NOMO-1 treated with dmso at 0.1 percent for 144 hours (cell line): ENCODE data around the gene FAM167B.
"Not testable (repeated sequence)": the region's sequence is repeated elsewhere in the genome, so short reads cannot be mapped to it uniquely, and the experiment has no call there.

ENCODE experiments used
- DNase-seq: peaks from one replicate; lab custom pipeline; 2025; ENCODE audit not compliant: unreplicated experiment; lab: John Stamatoyannopoulos, UW

Gene FAM167B

GRCh38 chr1:32256473-32257226 is 9.6 kb downstream of the FAM167B start:
- DNase-seq = no peak

- DNase-seq = no peak
Measured at GRCh38 chr1:32257227-32257508, 10.1 kb downstream of the FAM167B start.

- not testable (repeated sequence) for DNase-seq
Measured at GRCh38 chr1:32263236-32263593, 16.2 kb downstream of the FAM167B start.

GRCh38 chr1:32263744-32264143 is 16.7 kb downstream of the FAM167B start:
- no peak for DNase-seq

- no peak for DNase-seq
Measured at GRCh38 chr1:32265846-32266245, 18.8 kb downstream of the FAM167B start.

GRCh38 chr1:32266921-32267591 is 20.0 kb downstream of the FAM167B start:
- DNase-seq = no peak

- DNase-seq = no peak
Measured at GRCh38 chr1:32269744-32270143, 22.7 kb downstream of the FAM167B start.

GRCh38 chr1:32272557-32273390 is 25.8 kb downstream of the FAM167B start:
- no peak for DNase-seq

GRCh38 chr1:32273391-32274208 is 26.6 kb downstream of the FAM167B start:
- no peak for DNase-seq

- no peak for DNase-seq
Measured at GRCh38 chr1:32274646-32275340, 27.8 kb downstream of the FAM167B start.

GRCh38 chr1:32275424-32275823 is 28.4 kb downstream of the FAM167B start:
- no peak for DNase-seq

GRCh38 chr1:32276032-32276782 is 29.2 kb downstream of the FAM167B start:
- no peak for DNase-seq

- not testable (repeated sequence) for DNase-seq
Measured at GRCh38 chr1:32284777-32285176, 37.8 kb downstream of the FAM167B start.

GRCh38 chr1:32285658-32286057 is 38.6 kb downstream of the FAM167B start:
- DNase-seq = no peak

GRCh38 chr1:32286763-32287162 is 39.7 kb downstream of the FAM167B start:
- DNase-seq = no peak

GRCh38 chr1:32289256-32289655 is 42.2 kb downstream of the FAM167B start:
- no peak for DNase-seq

GRCh38 chr1:32291145-32291707 is 44.2 kb downstream of the FAM167B start:
- DNase-seq = no peak

- peak; percentile 97 for DNase-seq
Measured at GRCh38 chr1:32291708-32292538, 44.9 kb downstream of the FAM167B start, which contains the start of gene HDAC1. TSS of gene HDAC1 (plus strand) at chr1:32292083. CDS start at chr1:32292170, 87 bp downstream.
